Measurements from ENCODE around the gene ZNF597. TPM values are rescaled to one million over a fixed set of nuclear protein-coding genes. Genes with fewer than 3 reads are reported as not detected.

The ZNF597 gene
- total RNA-seq, 1 donor, result 2.9 TPM

- Histone ChIP-seq H3K36me3 (ENCODE audit: insufficient read depth, low read length) (peaks cover 4% of the 10 kb centered on the region), H3K4me2 (ENCODE audit: insufficient read depth, low read length) (no peak overlapping the region), H4K20me1 (ENCODE audit: insufficient read depth, low read length) (no peaks in the 10 kb centered on the region), H3K79me2 (ENCODE audit: insufficient read depth, low read length) (no peaks in the 10 kb centered on the region), H3K9me3 (ENCODE audit: low read depth, low read length) (peaks cover 13% of the 10 kb centered on the region), H3K4me3 (ENCODE audit: insufficient read depth, low read length) (no peak overlapping the region), H2AFZ (ENCODE audit: low read length) (no peak overlapping the region), H3K27ac (ENCODE audit: low read depth, low read length) (no peak overlapping the region), H3K27me3 (ENCODE audit: insufficient read depth, low read length) (no peaks in the 10 kb centered on the region), H3K4me1 (ENCODE audit: insufficient read depth, low read length) (no peaks in the 10 kb centered on the region)
- no peak for DNase-seq (ENCODE audit: insufficient read length, low spot score, missing footprints)
- TF ChIP-seq CTCF (IDR thresholded peaks at IDR 0.05; ENCODE audit: extremely low read depth, low read depth, low read length), result no peak
These were observed 29.4 kb downstream of the ZNF597 start for GRCh38 chr16:3413730-3414379.

GRCh38 chr16:3408561-3409197 lies 34.6 kb downstream of the ZNF597 start:
- H3K4me3 ChIP-seq (ENCODE audit: insufficient read depth, low read length), result no peak overlapping the region
- H3K9me3 ChIP-seq (ENCODE audit: low read depth, low read length), result peaks cover 34% of the 10 kb centered on the region
- TF ChIP-seq CTCF (IDR thresholded peaks at IDR 0.05; ENCODE audit: extremely low read depth, low read depth, low read length), result no peak
- peaks cover 8% of the 10 kb centered on the region for H3K79me2 ChIP-seq (ENCODE audit: insufficient read depth, low read length)
- DNase-seq (ENCODE audit: insufficient read length, low spot score, missing footprints), result no peak
- H2AFZ ChIP-seq (ENCODE audit: low read length), result no peak overlapping the region
- H3K27ac ChIP-seq (ENCODE audit: low read depth, low read length), result no peak overlapping the region
- H3K36me3 ChIP-seq (ENCODE audit: insufficient read depth, low read length), result peaks cover 52% of the 10 kb centered on the region
- no peak overlapping the region for H3K4me2 ChIP-seq (ENCODE audit: insufficient read depth, low read length)
- H4K20me1 ChIP-seq (ENCODE audit: insufficient read depth, low read length), result no peaks in the 10 kb centered on the region
- H3K27me3 ChIP-seq (ENCODE audit: insufficient read depth, low read length), result no peaks in the 10 kb centered on the region
- H3K4me1 ChIP-seq (ENCODE audit: insufficient read depth, low read length), result no peaks in the 10 kb centered on the region

GRCh38 chr16:3401719-3402397 lies 41.4 kb downstream of the ZNF597 start:
- Histone ChIP-seq H2AFZ (ENCODE audit: low read length) (peak overlapping the region; percentile 95), H4K20me1 (ENCODE audit: insufficient read depth, low read length) (peaks cover 4% of the 10 kb centered on the region), H3K36me3 (ENCODE audit: insufficient read depth, low read length) (peaks cover 45% of the 10 kb centered on the region), H3K4me3 (ENCODE audit: insufficient read depth, low read length) (peak overlapping the region; percentile 98), H3K27ac (ENCODE audit: low read depth, low read length) (peak overlapping the region; percentile 72), H3K4me2 (ENCODE audit: insufficient read depth, low read length) (peak overlapping the region; percentile 90), H3K9me3 (ENCODE audit: low read depth, low read length) (peaks cover 5% of the 10 kb centered on the region), H3K4me1 (ENCODE audit: insufficient read depth, low read length) (peaks cover 13% of the 10 kb centered on the region), H3K79me2 (ENCODE audit: insufficient read depth, low read length) (peaks cover 53% of the 10 kb centered on the region), H3K27me3 (ENCODE audit: insufficient read depth, low read length) (no peaks in the 10 kb centered on the region)
- DNase-seq (ENCODE audit: insufficient read length, low spot score, missing footprints), result peak; percentile 79
- TF ChIP-seq CTCF (IDR thresholded peaks at IDR 0.05; ENCODE audit: extremely low read depth, low read depth, low read length), result no peak

Measured in osteoblast (primary cell).